Stimulated activated CD8-positive, alpha-beta memory T cell treated with anti-CD3 and anti-CD28 coated beads, Interleukin-12 subunit alpha, Interleukin-12 subunit beta, amount 100 ng/mL, for 1 hour (primary cell): ENCODE data around the gene ZKSCAN1.
"Not testable (repeated sequence)": the region's sequence is repeated elsewhere in the genome, so short reads cannot be mapped to it uniquely, and the experiment has no call there.

Source experiments
- DNase-seq: peaks from one replicate; pipeline ENCODE4 v3.0.0-alpha.2; 2020; ENCODE audit warnings: low read depth

The ZKSCAN1 gene

DNA sequence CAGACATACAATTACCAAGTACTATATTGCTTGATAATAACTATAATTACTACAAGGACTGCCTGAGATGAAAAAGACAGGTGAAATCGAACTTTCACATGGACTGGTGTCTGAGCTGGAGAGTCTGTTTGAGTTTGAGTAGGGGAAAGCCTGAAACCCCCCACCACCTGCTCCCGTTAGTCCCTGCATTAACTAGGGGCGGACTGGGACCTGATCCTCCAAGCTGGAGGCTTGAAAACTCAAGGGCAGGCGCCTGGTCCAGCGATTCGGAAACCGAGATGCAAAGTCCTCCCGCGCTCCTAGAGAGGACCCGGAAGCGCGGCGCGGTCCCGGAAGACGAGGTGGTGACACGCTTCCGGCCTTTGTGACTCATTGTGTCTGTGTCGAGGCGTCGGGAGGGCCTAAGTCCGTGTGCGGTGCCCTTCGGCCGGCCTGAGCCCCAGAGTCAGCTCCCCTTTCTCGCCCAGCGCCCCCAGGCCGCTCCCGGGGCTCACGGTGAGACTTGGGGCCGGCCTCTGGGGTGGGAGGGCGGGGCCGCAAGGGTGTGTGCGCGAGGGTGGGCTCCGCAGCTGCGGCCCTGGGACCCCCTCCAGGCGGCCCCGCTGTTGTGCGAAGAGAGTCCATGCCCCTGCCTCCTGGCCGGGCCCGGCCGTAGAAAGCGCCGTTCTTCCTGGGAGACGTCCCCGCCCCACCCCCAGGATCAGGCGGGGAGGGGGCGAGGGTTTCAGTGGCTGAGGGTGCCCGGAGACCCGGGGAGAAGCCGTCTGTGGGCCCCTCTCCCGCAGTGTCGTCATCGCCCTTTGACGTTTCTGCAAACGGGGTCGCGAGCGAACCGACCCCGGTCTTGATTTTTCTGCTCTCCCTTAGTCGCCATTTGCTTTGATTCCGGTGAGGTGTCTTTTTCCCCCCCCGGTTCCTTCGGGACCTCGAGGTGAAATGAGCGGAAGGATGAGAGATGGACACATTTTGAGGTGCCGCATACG lies at the start of gene ZKSCAN1:
ZKSCAN1 (plus strand) TSS at position 365 of the 983 bp plus-strand sequence. CDS start 7,911 bp downstream, outside the sequence.
- DNase-seq = peak; percentile 74

DNA sequence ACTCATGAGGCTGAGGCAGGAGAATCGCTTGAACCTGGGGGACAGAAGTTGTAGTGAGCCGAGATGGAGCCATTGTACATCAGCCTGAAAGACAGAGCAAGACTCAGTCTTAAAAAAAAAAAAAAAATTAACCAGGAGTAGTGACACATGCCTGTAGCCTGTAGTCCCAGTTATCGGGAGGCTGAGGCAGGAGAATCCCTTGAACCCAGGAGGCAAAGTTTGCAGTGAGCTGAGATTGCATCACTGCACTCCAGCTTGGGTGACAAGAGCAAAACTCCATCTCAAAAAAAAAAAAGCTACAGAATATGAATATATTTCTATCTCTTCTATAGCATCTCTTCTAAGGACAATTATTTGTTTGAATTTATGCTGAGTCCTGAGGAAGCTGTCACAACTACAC lies 46.1 kb upstream of the ZKSCAN1 start:
- DNase-seq = no peak

DNA sequence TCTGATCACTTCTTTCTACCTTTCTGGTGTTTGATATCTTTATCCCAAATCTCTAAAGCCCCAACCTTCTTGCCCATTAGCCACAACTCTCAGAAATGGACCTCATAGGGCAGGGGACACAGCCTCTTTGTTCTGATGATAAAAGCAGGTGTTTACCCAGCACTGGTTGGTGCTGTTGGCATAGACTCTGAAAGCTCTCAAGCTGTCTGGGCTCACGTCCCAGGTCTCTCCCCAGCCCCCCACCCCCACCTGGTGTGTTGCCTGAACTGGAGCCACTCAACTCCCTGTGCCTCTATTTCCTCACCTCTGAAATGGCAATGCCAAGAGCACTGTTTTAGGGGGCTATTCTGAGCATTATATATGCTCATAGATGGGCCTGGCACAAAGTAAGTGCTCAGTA lies 45.6 kb upstream of the ZKSCAN1 start:
- not testable (repeated sequence) for DNase-seq

- DNase-seq = no peak
These were observed 44.2 kb upstream of the ZKSCAN1 start for GRCh38 chr7:99971242-99971641.

DNA sequence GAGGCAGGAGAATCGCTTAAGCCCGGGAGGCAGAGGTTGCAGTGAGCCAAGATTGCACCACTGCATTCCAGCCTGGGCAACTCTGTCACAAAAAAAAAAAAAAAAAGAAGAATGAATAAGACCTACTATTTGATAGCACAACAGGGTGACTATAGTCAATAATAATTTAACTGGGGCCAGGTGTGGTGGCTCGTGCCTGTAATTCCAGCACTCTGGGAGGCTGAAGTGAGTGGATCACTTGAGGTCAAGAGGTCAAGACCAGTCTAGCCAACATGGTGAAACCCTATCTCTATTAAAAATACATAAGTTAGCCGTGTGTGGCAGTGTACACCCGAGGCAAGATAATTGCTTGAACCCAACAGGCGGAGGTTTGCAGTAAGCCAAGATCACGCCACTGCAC lies 41.6 kb upstream of the ZKSCAN1 start:
- DNase-seq = not testable (repeated sequence)

DNA sequence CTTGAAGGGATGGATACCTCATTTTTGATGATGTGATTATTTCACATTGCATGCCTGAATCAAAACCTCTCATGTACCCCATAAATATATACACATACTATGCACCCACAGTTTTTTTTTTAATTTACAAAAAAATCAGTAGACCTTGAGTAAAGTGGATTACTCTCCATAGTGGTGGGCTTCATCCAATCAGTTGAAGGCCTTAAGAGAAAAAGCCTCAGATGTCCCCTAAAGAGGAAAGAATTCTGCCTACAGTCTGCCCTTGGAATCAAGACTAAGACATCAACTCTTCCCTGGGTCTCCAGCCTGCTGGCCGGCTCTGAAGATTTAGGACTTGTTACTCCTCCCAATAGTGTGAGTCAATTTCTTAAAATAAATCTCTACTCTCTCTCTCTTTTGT lies 40.7 kb upstream of the ZKSCAN1 start:
- no peak for DNase-seq

GRCh38 chr7:99975782-99976521 lies 39.4 kb upstream of the ZKSCAN1 start, which contains the start of gene AZGP1:
Gene AZGP1, minus strand, starts transcription at chr7:99976031. Its CDS starts 11 bp downstream, at chr7:99976020.
- DNase-seq = no peak

- no peak for DNase-seq
These were observed 38.8 kb upstream of the ZKSCAN1 start for GRCh38 chr7:99976626-99977025.

DNA sequence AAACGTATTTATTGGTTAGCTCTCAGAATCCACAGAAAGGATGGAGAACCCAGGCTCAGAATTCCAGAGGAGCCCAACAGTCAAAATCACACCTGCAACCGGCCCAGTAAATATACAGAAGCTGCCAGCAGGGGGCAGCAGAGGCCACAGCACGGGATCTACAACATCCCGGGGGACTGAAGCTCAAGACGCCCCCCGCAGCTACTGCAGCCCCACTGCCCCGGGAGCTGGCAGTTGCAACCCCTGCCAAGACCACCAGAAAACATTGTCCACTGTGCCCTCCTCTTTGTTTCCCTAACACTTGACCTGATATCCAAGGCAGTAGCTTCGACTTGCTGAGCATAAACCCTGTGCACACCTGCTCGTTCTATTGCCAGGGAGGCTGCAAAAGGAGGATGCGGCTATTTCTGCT lies 35.6 kb upstream of the ZKSCAN1 start:
- DNase-seq = peak; percentile 55

DNA sequence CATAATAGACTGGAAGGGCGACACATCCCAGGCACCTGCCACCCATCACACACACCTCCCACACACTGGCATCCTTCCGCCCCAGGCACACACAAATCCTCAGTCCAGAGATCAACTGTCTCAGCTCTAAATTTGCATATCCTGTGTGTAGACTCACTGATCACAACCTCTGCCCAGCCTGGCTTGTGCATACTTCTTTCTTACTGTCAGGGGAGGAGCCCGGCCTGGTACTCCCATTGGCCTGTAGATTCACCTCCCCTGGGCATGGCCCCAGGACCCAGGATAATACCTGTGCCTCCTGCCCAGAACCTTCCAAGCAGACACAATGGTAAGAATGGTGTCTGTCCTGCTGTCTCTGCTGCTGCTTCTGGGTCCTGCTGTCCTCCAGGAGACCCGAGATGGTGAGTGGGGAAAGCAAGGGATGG lies 34.9 kb upstream of the ZKSCAN1 start:
- DNase-seq = not testable (repeated sequence)

DNA sequence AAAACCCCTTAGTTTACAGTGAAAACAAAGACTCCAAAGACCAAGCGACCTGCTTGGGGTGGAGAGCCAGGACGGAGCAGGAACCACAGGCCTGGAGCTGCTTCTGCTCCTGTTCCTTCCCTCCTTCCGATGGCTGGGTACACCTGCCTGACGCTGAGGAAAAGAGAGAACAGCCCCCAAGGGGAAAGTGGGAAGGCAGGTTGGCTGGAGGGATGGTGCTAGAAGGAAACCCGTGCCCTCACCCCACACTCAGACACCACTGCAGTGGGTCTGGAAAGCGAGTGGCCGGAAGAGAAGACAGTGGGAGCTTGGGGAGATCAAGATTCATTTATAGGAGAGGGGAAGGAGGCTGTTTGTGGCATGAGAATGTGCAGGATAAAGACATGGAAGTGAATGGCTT lies 34.3 kb upstream of the ZKSCAN1 start:
- not testable (repeated sequence) for DNase-seq

DNA sequence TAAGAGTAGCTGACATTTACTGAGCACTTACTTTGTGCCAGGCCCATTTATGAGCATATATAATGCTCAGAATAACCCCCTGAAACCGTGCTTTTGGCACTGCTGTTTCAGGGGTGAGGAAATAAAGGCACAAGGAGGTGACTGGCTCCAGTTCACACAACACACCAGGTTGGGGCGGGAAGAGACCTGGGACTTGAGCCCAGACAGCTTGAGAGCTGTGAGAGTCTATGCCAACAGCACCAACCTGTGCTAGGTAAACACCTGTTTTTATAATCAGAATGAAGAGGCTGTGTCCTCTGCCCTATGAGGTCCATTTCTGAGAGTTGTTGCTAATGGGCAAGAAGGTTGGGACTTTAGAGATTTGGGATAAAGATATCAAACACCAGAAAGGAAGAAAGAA lies 30.8 kb upstream of the ZKSCAN1 start:
- DNase-seq = no peak

DNA sequence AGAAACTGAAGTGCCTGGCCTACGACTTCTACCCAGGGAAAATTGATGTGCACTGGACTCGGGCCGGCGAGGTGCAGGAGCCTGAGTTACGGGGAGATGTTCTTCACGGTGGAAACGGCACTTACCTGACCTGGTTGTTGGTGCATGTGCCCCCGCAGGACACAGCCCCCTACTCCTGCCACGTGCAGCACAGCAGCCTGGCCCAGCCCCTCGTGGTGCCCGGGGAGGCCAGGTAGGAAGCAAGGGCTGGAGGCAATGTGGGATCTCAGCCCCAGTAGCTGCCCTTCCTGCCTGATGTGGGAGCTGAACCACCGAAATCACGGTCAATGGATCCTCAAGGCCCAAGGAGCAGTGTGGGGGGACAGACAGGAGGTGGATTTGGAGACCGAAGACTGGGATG lies 28.1 kb upstream of the ZKSCAN1 start:
- not testable (repeated sequence) for DNase-seq

DNA sequence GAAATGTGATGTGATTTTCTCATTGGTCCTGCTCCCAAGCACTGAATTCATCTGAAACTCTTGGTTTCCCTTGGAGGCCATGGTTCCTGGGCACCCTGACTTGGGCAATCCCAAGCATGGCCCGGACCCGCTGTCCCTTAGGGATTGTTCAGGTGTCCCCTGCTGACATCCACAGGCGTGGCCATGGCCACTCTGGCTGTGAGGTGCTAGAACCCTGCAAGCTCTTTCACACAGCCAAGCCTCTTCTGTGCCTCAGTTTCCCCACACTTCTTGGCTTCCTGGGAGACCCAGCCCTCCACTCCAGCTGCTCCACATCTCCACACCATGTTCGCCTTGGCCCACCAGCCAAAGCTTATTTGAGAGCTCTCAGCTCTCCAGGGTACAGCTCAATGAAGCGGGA lies 27.6 kb upstream of the ZKSCAN1 start:
- DNase-seq = no peak

GRCh38 chr7:99990460-99990852 lies 24.9 kb upstream of the ZKSCAN1 start:
- DNase-seq = no peak

- DNase-seq = not testable (repeated sequence)
These were observed 23.9 kb upstream of the ZKSCAN1 start for GRCh38 chr7:99991543-99991942.

DNA sequence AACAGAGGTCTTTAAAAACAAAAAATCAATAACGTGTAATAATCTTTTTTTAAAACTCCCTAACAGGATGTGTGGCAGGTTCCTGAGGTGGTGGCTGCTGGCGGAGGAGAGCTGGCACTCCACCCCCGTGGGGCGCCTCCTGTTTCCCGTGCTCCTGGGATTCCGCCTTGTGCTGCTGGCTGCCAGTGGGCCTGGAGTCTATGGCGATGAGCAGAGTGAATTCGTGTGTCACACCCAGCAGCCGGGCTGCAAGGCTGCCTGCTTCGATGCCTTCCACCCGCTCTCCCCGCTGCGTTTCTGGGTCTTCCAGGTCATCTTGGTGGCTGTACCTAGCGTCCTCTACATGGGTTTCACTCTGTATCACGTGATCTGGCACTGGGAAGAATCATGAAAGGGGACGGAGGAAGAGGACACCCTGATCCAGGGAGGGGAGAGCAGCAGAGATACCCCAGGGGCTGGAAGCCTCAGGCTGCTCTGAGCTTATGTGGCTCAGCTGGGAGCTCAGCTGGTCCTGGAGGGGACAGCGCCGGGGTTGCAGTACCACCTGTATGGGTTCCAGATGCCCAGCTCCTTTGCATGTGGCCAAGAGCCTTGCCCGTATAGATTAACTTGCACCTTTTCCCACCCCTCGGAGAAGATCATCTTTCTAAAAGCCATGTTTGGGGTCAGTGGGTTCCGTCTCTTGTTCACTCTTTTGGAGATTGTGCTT lies 22.9 kb upstream of the ZKSCAN1 start:
- DNase-seq = no peak

GRCh38 chr7:99994819-99995218 lies 20.6 kb upstream of the ZKSCAN1 start:
- no peak for DNase-seq

- no peak for DNase-seq
These were observed 18.4 kb upstream of the ZKSCAN1 start for GRCh38 chr7:99996755-99997544.

GRCh38 chr7:99997545-99998137 lies 17.8 kb upstream of the ZKSCAN1 start:
- peak; percentile 45 for DNase-seq

DNA sequence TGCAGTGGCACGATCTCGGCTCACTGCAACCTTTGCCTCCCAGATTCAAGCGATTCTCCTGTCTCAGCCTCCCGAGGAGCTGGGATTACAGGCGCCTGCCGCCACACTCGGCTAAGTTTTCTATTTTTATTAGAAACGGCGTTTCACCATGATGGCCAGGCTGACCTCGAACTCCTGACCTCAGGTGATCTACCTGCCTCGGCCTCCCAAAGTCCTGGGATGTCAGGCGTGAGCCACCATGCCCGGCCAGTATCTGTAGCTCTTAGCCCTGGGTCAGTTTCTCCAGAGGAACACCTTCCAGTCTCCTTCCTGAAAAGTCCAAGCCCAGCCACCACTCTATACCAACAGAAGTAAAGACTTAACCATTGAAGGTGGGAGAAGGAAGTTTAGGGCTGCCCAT lies 15.2 kb upstream of the ZKSCAN1 start:
- DNase-seq = no peak
